Measurements from ENCODE around the gene NTF4.
"Not testable (repeated sequence)": the region's sequence is repeated elsewhere in the genome, so short reads cannot be mapped to it uniquely, and the experiment has no call there.

The NTF4 gene

DNA sequence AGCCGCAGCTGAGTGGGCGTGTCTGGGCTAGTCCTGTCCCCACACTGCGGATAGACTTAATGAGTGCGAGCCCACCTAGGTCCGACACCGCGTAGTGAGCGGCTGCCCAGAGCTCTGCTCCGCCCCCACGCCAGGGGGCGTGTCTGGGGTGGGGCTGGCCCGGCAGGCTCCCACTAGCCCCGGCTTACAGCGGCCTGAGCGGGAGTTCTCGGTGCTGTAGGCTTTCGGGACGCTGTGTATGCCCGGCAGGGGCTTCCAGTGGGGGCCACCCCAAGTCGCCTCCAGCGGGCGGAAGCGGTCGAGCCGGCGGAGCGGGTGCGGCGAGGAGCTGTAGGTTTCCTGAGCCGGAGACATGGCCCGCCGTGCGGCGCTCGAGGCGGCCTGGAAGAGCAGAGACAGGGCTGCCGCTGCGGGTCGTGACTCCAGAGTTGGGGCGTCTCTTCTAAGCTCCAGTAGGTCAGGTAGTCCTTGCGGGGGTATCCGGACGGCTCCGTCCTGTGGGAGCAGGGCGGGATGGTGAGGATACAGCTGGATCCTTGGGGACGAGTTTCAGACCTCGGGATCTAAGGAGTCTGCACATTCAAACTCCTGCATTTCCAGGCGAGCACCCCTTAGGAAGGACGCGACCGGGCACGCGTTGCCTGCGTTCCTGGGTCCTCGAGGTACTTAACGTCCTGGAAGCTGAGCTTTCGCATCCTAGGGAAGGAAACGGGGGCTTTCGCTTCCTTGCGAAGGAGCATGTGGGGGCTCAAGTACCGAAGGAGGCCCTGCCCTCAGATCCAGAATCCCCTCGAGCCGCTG is 8.3 kb downstream of the NTF4 start:
- no peak for DNase-seq

- not testable (repeated sequence) for DNase-seq
Measured at GRCh38 chr19:49050376-49051033, 14.1 kb downstream of the NTF4 start.

GRCh38 chr19:49049834-49050233 is 14.8 kb downstream of the NTF4 start:
- DNase-seq = not testable (repeated sequence)

- DNase-seq = not testable (repeated sequence)
Measured at GRCh38 chr19:49049011-49049410, 15.6 kb downstream of the NTF4 start, which contains the start of gene CGB8. TSS of gene CGB8 (minus strand) at chr19:49049111. CDS start at chr19:49048739, 372 bp downstream.

- DNase-seq = not testable (repeated sequence)
Measured at GRCh38 chr19:49043548-49043947, 21.1 kb downstream of the NTF4 start, which contains the start of gene CGB5. TSS of gene CGB5 (plus strand) at chr19:49043848. CDS start at chr19:49044210, 362 bp downstream.

- not testable (repeated sequence) for DNase-seq
Measured at GRCh38 chr19:49042666-49043065, 22.0 kb downstream of the NTF4 start.

DNA sequence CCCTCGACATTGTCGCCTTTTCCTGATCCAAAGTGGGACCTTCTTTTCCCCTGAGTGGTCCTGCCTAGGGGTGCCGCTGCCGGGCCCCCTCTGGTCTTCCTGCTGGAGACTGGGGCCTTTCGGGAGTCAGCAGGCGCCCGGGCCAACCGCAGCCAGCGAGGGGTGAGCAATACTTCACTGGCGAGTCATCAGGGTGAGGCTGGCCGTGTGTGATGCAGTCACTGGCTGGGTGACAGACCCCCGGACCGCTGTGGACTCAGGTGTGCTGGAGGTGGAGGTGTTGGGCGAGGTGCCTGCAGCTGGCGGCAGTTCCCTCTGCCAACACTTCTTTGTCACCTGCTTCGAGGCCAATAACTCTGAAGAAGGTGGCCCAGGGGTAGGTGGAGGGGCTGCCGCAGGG is 22.4 kb downstream of the NTF4 start:
- DNase-seq = no peak

- DNase-seq = not testable (repeated sequence)
Measured at GRCh38 chr19:49039736-49040135, 24.9 kb downstream of the NTF4 start.

DNA sequence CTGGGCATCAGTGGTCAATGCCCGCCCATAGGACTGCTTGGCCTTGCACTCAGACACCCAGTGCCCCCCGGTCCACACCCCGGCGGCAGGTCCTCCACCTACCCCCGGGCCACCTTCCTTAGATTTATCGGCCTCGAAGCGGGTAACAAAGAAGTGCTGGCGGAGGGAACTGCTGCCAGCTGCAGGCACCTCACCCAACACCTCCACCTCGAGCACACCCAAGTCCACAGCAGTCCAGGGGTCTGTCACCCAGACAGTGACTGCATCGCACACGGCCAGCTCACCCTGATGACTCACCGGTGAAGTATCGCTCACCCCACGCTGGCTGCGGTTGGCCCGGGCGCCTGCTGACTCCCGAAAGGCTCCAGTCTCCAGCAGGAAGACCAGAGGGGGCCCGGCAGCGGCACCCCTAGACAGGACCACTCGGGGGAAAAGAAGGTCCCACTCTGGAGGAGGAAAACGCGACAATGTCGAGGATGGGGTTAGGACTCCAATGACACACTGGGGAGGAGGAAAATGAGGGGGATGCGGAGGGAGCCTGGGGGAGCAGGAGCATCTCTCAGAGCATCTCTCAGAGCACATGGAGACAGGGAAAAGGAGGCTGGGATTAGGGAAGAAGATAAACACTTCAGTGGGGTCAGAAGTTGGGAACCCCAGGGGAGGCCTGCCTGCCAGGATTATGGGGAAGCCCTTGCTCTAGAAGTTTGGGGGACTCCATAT is 25.9 kb downstream of the NTF4 start:
- DNase-seq = not testable (repeated sequence)

DNA sequence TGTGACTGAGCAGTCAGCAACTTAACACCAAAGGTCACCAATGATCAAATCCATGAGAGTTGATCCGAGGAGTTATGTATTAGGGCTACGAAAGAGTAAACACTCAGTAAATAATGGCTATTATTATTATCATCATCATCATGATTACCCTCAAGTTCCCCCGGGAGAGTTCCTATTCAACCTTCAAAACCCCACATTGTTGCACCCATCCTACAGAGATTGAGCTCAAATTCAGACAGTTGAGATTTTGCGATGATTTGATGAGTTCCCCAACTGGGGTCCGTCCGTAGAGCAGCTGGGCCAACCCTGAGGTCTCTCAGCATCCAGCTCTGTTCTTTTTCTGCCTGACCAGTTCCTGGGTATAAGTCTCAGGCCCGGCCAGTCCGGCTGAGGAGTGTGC is 26.5 kb downstream of the NTF4 start:
- DNase-seq = not testable (repeated sequence)

GRCh38 chr19:49036815-49037214 is 27.8 kb downstream of the NTF4 start, which contains the start of gene CGB1:
TSS of gene CGB1 (minus strand) at chr19:49036895. CDS start at chr19:49036711, 184 bp downstream.
- not testable (repeated sequence) for DNase-seq

DNA sequence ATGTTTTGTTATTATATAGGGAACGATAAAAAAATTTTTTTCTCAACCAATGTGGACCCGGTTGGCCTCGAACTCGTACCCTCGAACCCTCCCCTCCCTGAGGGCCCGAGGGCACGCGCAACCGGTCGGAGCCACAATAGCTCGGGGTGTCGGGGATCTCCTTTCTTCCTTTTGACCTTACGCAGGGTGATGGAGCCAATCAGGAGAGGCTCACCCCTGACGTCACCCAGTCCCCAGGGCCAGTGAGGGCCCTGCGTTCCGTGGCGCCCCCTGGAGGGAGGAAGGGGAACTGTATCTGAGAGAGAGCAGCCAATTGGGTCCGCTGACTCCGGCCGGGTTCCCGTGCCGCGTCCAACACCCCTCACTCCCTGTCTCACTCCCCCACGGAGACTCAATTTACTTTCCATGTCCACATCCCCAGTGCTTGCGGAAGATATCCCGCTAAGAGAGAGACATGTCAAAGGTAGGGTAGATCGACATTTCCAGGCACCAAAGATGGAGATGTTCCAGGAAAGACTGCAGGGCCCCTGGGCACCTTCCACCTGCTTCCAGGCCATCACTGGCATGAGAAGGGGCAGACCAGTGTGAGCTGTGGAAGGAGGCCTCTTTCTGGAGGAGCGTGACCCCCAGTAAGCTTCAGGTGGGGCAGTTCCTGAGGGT is 32.8 kb downstream of the NTF4 start, which contains the start of gene CGB2:
CGB2 (plus strand) TSS at position 249 of the 660 bp plus-strand sequence; CDS start at position 455, 206 bp downstream.
- DNase-seq = not testable (repeated sequence)

DNA sequence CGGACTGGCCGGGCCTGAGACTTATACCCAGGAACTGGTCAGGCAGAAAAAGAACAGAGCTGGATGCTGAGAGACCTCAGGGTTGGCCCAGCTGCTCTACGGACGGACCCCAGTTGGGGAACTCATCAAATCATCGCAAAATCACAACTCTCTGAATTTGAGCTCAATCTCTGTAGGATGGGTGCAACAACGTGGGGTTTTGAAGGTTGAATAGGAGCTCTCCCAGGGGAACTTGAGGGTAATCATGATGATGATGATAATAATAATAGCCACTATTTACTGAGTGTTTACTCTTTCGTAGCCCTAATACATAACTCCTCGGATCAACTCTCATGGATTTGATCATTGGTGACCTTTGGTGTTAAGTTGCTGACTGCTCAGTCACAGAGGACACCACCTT is 34.3 kb downstream of the NTF4 start:
- DNase-seq = not testable (repeated sequence)

- DNase-seq = not testable (repeated sequence)
Measured at GRCh38 chr19:49029749-49030148, 34.9 kb downstream of the NTF4 start.

- DNase-seq = not testable (repeated sequence)
Measured at GRCh38 chr19:49028686-49029085, 35.9 kb downstream of the NTF4 start.

GRCh38 chr19:49025599-49025998 is 39.0 kb downstream of the NTF4 start:
- DNase-seq = not testable (repeated sequence)

DNA sequence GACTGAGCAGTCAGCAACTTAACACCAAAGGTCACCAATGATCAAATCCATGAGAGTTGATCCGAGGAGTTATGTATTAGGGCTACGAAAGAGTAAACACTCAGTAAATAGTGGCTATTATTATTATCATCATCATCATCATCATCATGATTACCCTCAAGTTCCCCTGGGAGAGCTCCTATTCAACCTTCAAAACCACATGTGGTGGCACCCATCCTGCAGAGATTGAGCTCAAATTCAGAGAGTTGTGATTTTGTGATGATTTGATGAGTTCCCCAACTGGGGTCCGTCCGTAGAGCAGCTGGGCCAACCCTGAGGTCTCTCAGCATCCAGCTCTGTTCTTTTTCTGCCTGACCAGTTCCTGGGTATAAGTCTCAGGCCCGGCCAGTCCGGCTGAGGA is 39.5 kb downstream of the NTF4 start:
- not testable (repeated sequence) for DNase-seq

GRCh38 chr19:49024233-49024632 is 40.4 kb downstream of the NTF4 start, which contains the start of gene CGB3:
TSS of gene CGB3 (minus strand) at chr19:49024333. CDS start at chr19:49023971, 362 bp downstream.
- DNase-seq = not testable (repeated sequence)

DNA sequence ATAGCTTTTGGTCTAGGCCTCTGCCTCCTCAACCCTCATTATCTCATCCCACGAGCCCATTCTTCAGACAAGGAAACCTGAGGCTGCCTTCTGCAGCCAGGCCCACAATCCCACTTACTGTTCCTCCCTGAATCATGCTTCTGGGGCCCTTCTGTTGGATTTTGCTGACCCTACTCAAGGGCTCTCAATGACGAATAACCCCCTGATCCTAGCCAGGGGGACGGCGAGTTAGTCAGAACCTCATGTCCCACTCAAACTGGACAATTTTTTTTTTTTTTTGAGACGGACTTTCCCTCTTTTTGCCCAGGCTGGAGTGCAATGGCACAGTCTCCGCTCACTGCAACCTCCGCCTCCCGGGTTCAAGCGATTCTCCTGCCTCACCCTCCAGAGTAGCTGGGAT is 42.5 kb downstream of the NTF4 start:
- DNase-seq = no peak

DNA sequence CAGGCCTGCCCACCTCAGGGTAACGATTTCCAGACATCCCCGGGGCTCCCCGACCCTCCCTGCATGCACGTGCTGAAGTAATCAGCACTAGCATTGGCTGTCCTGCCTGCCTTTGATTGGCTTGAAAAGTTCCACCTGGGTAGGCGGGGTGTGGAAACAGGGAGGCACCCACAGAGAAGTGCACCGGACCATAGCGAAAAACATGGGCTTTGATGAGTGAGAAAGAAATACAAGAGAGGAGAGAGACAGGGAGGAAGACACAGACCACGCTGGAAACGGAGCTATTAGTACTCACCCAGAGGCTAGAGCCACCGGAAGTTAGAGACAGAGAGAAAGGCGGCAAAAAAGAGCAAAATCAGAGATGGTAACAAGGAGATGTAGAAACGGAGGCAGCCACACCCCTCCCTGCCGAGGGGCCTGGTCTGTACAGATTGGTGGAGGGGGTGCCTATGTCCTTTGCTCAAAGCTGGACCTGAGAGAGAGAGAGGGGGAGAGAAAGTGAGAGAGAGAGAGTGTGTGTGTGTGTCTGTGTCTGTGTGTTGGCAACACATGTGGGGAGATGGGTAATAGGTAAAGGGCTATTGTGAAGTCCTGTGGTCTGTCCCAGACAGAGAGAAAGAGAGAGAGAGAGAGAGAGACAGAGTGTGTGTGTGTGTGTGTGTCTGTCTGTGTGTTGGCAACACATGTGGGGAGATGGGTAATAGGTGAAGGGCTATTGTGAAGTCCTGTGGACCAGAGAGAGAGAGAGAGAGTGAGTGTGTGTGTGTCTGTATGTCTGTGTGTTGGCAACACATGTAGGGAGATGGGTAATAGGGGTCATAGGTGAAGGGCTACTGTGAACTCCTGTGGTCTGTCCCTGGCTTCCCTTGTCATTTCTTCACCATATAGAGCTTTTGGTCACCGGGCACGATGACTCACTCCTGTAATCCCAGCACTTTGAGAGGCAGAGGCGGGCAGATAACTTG is 43.4 kb downstream of the NTF4 start:
- no peak for DNase-seq

DNA sequence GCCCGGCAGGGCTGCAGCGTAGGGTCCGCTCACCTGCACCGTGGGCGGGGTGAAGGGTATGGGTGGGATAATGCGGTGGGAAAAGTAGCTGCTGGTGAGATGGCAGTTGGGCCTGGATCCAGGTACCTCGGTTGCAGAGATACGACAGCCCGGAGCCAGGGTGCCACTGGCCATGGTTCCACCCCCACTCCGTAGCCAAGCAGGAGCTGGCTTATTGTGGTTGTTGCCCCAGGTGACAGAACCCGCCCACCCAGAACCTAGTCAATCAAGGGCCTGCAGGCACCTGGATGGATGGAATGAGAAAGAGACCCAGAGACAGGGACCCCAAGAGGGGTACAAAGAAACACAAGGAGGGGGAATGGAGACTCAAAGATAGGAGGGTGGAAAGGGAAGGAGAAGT is 44.3 kb downstream of the NTF4 start:
- DNase-seq = no peak
